ENCODE results near the gene DHX9.

DHX9 gene

DNA sequence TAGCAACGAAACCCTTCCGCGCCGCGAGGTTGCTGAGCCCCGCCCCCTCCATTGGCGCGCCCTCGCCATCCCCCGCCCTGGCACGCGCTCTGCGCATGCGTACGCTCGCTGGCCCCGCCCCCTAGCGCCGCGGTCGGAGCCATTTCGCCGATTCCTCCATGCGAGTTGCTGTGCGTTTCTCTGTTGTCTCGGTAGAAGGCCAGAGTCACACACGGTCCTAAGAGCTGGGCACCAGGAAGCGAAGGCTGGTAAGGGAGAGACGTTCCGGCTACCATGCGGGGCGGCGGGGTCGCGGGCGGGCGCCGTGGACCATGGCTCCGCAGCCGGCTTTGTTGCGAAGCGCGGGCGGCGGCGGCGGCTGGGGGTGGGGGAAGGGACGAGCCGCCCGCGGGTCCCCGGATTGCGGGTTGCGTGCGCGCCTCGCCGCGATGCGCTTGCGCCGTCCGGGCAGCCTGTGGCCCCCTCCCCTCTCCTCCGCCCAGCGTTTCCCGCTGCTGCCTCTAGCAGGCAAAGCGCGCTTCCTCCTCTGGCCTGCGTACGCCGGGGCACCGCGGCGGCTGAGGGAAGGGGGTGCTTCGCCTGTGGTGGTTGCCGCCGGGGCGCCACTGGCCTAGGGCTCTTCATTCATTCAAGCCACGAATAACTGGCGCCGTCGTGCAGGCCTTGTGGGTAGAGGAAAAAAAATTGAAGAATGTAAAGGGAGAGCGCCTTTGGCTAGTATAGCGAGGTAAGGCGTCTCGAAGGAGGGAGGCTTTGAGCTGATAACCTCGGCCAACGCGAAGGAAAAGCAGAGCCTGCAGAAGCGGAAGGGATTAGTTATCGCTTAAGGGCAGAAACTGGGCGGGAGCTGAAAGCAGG is at the start of gene DHX9:
DHX9 (plus strand) TSS at position 139 of the 858 bp plus-strand sequence. CDS start 3,220 bp downstream, outside the sequence.
- in situ Hi-C loops (cut with MboI; ENCODE audit: low sequenced_read_pairs), result no loop called here

- in situ Hi-C loops (cut with MboI; ENCODE audit: low sequenced_read_pairs), result no loop called here
Measured at GRCh38 chr1:182791281-182792179, 47.6 kb upstream of the DHX9 start.

DNA sequence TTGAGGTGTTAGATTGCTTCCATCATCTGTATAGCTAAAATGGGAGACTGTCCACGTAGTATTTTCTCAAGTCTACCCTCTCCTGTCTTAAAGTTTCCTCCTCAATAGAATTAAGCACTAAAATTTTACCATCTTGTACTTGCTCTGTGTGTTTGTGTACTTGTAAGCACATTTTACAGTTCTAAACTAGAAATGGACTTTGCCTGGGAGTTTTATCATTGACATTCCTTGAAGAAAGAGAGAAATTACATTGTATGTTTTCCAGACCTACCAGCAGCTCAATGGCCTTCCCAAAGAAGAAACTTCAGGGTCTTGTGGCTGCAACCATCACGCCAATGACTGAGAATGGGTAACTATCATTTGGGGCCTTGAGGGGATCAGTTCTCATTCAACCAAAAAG is 45.1 kb upstream of the DHX9 start:
- in situ Hi-C loops (cut with MboI; ENCODE audit: low sequenced_read_pairs), result no loop called here

DNA sequence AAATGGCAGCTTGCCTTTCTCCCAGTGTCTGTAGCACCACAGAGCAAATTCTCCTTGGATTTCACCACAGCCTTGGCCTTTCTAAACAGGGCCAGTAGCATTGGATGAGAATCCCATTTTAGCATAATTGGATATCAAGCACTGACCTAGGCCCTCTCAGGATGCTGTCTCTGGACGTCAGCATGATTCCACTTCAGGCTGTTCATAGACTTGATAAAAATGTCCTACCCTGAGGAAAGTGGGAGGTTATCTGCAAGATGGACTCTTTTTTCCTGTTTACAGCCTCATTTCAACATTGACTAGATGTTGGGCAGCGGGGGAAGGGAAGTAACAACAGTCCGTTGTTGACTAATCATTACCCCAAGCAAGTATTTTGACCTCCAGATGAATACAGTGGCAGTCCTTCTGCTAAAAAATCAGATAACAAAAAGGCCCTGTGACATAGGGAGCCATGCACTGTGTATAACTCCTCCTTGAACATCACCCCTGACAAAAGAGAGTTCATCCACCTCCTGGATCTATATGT is 44.4 kb upstream of the DHX9 start:
- in situ Hi-C loops (cut with MboI; ENCODE audit: low sequenced_read_pairs), result no loop called here

DNA sequence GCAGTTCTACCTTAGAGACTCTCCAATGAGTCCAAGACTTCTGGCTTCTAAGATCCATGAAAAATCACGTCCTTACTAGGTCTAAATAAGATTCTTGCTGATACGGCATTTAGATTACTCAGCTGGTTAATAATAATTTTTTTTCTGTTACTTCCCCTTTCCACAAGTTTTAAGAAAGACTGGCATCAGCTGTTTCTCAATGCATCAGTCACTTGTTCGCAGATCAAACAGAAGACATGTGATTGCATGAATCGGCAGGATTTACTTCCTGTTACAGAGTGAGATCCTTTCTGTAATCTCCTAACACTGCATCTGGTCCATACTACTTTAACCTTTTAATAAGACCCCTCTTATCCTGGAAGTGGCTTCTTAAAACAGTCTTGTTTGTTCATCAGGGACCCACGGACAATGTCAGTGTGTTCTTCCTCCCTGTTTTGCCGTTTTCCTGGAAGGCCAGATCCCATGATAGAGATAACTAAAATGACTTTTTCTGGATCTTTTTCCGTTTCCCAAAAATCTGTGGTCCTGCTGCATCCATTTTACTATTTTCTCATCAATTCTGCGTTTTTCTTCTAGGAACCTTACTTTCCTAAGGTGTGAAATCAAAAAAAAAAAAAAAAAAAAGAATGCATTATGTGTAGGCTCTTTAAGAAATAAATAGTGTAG is 43.5 kb upstream of the DHX9 start:
- in situ Hi-C loops (cut with MboI; ENCODE audit: low sequenced_read_pairs), result no loop called here

GRCh38 chr1:182802006-182802803 is 36.9 kb upstream of the DHX9 start:
- in situ Hi-C loops (cut with MboI; ENCODE audit: low sequenced_read_pairs), result no loop called here

- in situ Hi-C loops (cut with MboI; ENCODE audit: low sequenced_read_pairs), result no loop called here
Measured at GRCh38 chr1:182803846-182804245, 35.3 kb upstream of the DHX9 start.

- in situ Hi-C loops (cut with MboI; ENCODE audit: low sequenced_read_pairs), result no loop called here
Measured at GRCh38 chr1:182806015-182806678, 33.0 kb upstream of the DHX9 start.

GRCh38 chr1:182807907-182808306 is 31.2 kb upstream of the DHX9 start:
- in situ Hi-C loops (cut with MboI; ENCODE audit: low sequenced_read_pairs), result no loop called here

GRCh38 chr1:182809414-182809957 is 29.7 kb upstream of the DHX9 start:
- in situ Hi-C loops (cut with MboI; ENCODE audit: low sequenced_read_pairs), result no loop called here

GRCh38 chr1:182811975-182812722 is 27.0 kb upstream of the DHX9 start:
- in situ Hi-C loops (cut with MboI; ENCODE audit: low sequenced_read_pairs), result no loop called here

DNA sequence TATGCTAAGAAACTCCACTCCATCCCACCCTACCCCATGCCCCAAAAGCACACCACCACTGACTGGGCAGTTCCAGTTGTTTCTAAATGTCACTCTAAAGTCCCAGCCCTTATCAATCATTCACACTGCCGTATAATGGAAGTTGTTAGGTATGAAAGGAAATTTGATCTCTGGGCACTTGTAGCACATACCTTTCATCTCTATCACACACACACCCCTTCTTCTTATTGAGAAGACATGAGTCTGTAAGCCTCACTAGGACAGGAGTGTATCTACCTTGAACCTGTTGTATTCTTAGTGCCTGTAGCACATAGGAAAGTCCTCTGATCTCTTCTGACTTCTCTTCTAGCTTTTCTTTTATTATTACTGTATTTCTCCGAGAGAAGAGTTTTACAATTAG is 22.3 kb upstream of the DHX9 start:
- in situ Hi-C loops (cut with MboI; ENCODE audit: low sequenced_read_pairs), result no loop called here

DNA sequence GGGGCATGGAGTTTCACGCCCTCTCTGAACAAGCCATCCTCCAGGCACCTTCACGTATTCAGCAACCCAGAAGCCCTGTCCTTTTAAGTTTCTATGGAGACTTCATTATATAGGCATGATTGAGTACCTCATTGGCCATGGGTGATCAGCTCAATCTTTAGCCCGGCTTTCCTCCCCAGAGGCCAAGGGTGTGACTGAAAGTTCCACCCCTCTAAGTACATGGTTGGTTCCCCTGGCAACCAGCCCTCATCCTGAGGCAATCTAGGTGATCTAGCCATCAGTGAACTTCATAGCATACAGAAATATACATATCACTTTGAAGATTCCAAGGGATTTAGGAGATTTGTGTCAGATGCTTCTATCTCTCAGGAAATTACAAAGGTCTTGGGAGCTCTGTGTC is 21.3 kb upstream of the DHX9 start:
- in situ Hi-C loops (cut with MboI; ENCODE audit: low sequenced_read_pairs), result no loop called here

DNA sequence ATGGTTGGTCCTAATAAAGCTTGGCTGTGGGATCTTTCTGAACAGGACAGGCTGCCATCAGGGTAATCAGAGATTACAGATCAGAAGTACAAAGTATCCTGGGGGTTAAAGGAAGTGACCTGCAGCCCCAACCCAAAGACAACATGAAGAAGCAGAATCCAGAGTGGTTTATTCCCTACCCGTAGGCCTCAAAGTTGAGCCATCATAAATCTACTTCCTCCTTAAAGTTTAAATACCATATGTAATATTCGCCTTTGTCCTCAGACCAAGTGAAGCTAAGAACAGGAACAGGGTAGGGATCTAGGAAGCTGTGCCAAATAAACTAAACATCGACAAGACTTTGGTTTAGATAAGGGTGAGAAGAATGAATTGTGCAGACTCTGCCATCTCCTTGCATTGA is 15.9 kb upstream of the DHX9 start:
- in situ Hi-C loops (cut with MboI; ENCODE audit: low sequenced_read_pairs), result no loop called here

DNA sequence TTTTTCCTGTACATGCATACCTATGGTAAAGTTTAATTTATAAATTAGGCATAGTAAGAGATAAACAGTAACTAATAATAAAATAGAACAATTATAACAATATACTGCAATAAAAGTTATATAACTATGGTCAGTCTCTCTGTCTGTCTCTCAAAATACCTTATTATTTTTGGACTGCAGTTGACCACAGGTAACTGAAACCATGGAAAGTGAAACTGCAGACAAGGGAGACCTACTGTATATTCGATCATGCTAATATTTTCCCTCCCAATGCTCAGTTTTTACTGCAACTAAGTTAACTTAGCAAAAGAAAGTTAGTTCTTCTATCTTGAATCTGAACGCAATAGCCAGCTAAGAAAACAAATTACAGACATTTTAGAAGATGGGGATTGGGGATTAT is 12.3 kb upstream of the DHX9 start:
- in situ Hi-C loops (cut with MboI; ENCODE audit: low sequenced_read_pairs), result no loop called here

DNA sequence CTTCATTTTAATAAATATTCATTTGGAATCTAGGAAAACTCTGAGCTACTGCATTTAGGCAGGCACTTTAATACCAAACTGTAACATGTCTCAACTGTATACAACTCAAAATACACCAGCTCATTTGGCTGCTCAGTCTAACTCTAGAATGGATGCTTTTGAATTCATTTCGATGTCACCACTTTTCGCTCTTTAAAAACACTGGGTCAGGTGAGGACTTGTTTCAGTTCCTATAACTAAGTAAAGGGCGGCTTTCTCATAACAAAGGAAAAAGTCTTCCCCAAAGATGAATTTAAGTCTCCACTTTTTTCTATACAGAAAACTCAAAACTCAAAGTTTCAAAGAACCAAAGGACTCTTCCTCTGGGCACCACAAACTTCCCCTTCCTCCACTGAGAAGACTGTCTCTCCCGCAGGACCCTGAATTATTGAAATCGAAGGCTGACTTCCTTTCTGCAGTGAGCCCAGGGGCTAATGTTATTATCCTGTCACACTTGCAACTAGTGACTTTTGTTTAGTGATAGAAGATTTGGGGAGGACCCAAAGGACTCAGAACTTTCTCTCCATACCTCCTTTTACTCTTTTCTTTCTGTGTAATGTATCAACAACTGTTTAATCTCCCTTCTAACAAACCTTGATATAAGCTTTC is 9.7 kb upstream of the DHX9 start:
- in situ Hi-C loops (cut with MboI; ENCODE audit: low sequenced_read_pairs), result no loop called here

- in situ Hi-C loops (cut with MboI; ENCODE audit: low sequenced_read_pairs), result no loop called here
Measured at GRCh38 chr1:182833271-182833670, 5.9 kb upstream of the DHX9 start.

- in situ Hi-C loops (cut with MboI; ENCODE audit: low sequenced_read_pairs), result no loop called here
Measured at GRCh38 chr1:182834326-182834725, 4.8 kb upstream of the DHX9 start.
